HEK293 (cell line): ENCODE measurements around the gene CRYBA1.
A peak's percentile ranks its signal among the peaks of the same experiment; 100 is the strongest.

Source experiments
- HOXC10 ChIP-seq: sonication (generic); formaldehyde crosslinking; IDR thresholded peaks from 2 replicates; pipeline ENCODE4 v1.8.1; 2023; ENCODE audit warnings: mild to moderate bottlenecking, missing genetic modification reagents
- KLF16 ChIP-seq: fragments of 450-650 bp; formaldehyde crosslinking; IDR thresholded peaks from 2 replicates; pipeline ENCODE4 v1.5.1; 2017; ENCODE audit warnings: missing biosample characterization, missing genetic modification characterization
- REST ChIP-seq: fragments of 450-650 bp; formaldehyde crosslinking; IDR thresholded peaks from 2 replicates; pipeline ENCODE4 v1.5.1; 2016; ENCODE audit warnings: missing biosample characterization, missing genetic modification characterization
- SCRT2 ChIP-seq: fragments of 450-650 bp; formaldehyde crosslinking; IDR thresholded peaks from 2 replicates; pipeline ENCODE4 v1.5.1; 2016; ENCODE audit warnings: missing biosample characterization, missing genetic modification characterization
- SETDB1 ChIP-seq: IDR thresholded peaks from one replicate; pipeline ENCODE4 v1.6.1; 2017; ENCODE audit warnings: mild to moderate bottlenecking, low read length, moderate library complexity, mixed read lengths; ENCODE audit not compliant: insufficient read length
- SP2 ChIP-seq: fragments of 450-650 bp; formaldehyde crosslinking; IDR thresholded peaks from 2 replicates; pipeline ENCODE4 v1.5.1; 2016; ENCODE audit warnings: missing biosample characterization, missing genetic modification characterization
- ZBTB21 ChIP-seq: fragments of 450-650 bp; formaldehyde crosslinking; IDR thresholded peaks from 2 replicates; pipeline ENCODE4 v1.5.1; 2017; ENCODE audit warnings: missing biosample characterization, missing genetic modification characterization
- ZBTB6 ChIP-seq: fragments of 450-650 bp; formaldehyde crosslinking; IDR thresholded peaks from 2 replicates; pipeline ENCODE4 v1.5.1; 2017; ENCODE audit warnings: missing biosample characterization, missing genetic modification characterization
- ZBTB8A ChIP-seq: fragments of 450-650 bp; formaldehyde crosslinking; IDR thresholded peaks from 2 replicates; pipeline ENCODE4 v1.5.1; 2016; ENCODE audit warnings: missing biosample characterization, missing genetic modification characterization
- ZNF747 ChIP-seq: fragments of 450-650 bp; formaldehyde crosslinking; IDR thresholded peaks from 2 replicates; pipeline ENCODE4 v1.5.1; 2016; ENCODE audit warnings: missing biosample characterization, missing genetic modification characterization
- ZNF76 ChIP-seq: fragments of 450-650 bp; formaldehyde crosslinking; IDR thresholded peaks from 2 replicates; pipeline ENCODE4; 2016; ENCODE audit warnings: low read depth, missing biosample characterization, missing genetic modification characterization, borderline replicate concordance
- ZNF776 ChIP-seq: fragments of 450-650 bp; formaldehyde crosslinking; IDR thresholded peaks from 2 replicates; pipeline ENCODE4 v1.5.0; 2017; ENCODE audit warnings: missing biosample characterization, missing genetic modification characterization, borderline replicate concordance
- ZNF792 ChIP-seq: fragments of 450-650 bp; formaldehyde crosslinking; IDR thresholded peaks from 2 replicates; pipeline ENCODE4 v1.5.1; 2016; ENCODE audit warnings: missing biosample characterization, missing genetic modification characterization
- TF ChIP-seq, protein P1 (sequence below): fragments of 450-650 bp; formaldehyde crosslinking; IDR thresholded peaks from 2 replicates; pipeline ENCODE4 v1.5.1; 2016; ENCODE audit warnings: missing biosample characterization, missing genetic modification characterization, borderline replicate concordance
- TF ChIP-seq, protein P2 (sequence below): fragments of 450-650 bp; formaldehyde crosslinking; IDR thresholded peaks from 2 replicates; pipeline ENCODE4 v1.5.1; 2017; ENCODE audit warnings: missing biosample characterization, missing genetic modification characterization
- TF ChIP-seq, protein P3 (sequence below): fragments of 450-650 bp; formaldehyde crosslinking; IDR thresholded peaks from 2 replicates; pipeline ENCODE4 v1.5.1; 2016; ENCODE audit warnings: missing biosample characterization, missing genetic modification characterization
- TF ChIP-seq, protein P4 (sequence below): IDR thresholded peaks from 2 replicates; pipeline ENCODE4 v1.6.1; 2011; ENCODE audit warnings: mild to moderate bottlenecking, low read depth, low read length, borderline replicate concordance
- TF ChIP-seq, protein P5 (sequence below): fragments of 450-650 bp; formaldehyde crosslinking; IDR thresholded peaks from 2 replicates; pipeline ENCODE4 v1.5.1; 2016; ENCODE audit warnings: missing biosample characterization, missing genetic modification characterization
- TF ChIP-seq, protein P6 (sequence below): fragments of 450-650 bp; formaldehyde crosslinking; IDR thresholded peaks from 2 replicates; pipeline ENCODE4 v1.5.1; 2016; ENCODE audit warnings: missing biosample characterization, missing genetic modification characterization

CRYBA1 gene

DNA sequence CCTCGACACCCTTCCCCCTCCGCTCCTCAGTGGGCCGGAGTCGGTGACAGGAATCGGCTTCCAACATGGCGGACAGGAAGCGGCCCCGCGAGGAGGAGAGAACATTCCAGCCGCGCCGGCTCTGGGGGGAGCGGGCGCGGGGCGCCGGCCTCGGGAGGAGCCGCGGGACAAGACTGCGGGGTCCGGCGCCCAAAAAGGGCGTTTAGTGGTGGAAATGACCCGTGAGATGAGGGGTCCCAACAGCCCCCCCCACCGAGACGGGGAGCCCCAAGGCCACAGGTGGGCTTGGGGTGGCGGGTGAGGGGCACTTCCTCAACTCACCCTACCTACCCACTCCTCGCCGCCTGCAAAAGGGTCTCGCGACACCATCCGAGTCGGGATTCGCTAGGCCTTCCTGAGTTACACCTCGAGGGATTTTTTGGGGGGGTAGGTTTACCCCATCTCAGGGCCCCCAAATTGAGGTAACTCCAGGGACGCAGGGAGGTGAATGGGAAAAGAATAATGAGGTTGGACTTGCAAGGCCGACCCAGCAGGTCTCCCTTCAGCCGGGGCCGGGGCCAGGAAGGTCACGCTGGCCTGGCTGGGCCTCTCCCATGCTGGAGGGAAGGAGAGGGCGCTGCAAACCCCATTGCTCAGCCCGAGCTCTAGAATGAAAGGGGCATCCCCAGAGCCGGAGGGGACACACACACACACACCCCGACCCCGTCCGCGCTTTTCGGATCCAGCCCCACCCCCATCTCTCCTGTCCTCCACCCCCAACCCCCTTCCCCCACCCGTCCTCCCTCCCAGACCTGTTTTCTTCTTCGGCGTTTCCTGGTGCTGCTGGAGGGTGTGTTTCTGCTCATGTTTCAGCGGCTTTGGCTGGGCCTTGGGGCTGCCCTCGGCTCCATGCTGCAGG, 46.6 kb downstream of the CRYBA1 start (continued):
- TF ChIP-seq, protein P1, sequence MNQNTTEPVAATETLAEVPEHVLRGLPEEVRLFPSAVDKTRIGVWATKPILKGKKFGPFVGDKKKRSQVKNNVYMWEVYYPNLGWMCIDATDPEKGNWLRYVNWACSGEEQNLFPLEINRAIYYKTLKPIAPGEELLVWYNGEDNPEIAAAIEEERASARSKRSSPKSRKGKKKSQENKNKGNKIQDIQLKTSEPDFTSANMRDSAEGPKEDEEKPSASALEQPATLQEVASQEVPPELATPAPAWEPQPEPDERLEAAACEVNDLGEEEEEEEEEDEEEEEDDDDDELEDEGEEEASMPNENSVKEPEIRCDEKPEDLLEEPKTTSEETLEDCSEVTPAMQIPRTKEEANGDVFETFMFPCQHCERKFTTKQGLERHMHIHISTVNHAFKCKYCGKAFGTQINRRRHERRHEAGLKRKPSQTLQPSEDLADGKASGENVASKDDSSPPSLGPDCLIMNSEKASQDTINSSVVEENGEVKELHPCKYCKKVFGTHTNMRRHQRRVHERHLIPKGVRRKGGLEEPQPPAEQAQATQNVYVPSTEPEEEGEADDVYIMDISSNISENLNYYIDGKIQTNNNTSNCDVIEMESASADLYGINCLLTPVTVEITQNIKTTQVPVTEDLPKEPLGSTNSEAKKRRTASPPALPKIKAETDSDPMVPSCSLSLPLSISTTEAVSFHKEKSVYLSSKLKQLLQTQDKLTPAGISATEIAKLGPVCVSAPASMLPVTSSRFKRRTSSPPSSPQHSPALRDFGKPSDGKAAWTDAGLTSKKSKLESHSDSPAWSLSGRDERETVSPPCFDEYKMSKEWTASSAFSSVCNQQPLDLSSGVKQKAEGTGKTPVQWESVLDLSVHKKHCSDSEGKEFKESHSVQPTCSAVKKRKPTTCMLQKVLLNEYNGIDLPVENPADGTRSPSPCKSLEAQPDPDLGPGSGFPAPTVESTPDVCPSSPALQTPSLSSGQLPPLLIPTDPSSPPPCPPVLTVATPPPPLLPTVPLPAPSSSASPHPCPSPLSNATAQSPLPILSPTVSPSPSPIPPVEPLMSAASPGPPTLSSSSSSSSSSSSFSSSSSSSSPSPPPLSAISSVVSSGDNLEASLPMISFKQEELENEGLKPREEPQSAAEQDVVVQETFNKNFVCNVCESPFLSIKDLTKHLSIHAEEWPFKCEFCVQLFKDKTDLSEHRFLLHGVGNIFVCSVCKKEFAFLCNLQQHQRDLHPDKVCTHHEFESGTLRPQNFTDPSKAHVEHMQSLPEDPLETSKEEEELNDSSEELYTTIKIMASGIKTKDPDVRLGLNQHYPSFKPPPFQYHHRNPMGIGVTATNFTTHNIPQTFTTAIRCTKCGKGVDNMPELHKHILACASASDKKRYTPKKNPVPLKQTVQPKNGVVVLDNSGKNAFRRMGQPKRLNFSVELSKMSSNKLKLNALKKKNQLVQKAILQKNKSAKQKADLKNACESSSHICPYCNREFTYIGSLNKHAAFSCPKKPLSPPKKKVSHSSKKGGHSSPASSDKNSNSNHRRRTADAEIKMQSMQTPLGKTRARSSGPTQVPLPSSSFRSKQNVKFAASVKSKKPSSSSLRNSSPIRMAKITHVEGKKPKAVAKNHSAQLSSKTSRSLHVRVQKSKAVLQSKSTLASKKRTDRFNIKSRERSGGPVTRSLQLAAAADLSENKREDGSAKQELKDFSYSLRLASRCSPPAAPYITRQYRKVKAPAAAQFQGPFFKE: no peak
- TF ChIP-seq, protein P2, sequence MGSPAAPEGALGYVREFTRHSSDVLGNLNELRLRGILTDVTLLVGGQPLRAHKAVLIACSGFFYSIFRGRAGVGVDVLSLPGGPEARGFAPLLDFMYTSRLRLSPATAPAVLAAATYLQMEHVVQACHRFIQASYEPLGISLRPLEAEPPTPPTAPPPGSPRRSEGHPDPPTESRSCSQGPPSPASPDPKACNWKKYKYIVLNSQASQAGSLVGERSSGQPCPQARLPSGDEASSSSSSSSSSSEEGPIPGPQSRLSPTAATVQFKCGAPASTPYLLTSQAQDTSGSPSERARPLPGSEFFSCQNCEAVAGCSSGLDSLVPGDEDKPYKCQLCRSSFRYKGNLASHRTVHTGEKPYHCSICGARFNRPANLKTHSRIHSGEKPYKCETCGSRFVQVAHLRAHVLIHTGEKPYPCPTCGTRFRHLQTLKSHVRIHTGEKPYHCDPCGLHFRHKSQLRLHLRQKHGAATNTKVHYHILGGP (tag by site-specific recombination): no peak
- TF ChIP-seq, protein P3, sequence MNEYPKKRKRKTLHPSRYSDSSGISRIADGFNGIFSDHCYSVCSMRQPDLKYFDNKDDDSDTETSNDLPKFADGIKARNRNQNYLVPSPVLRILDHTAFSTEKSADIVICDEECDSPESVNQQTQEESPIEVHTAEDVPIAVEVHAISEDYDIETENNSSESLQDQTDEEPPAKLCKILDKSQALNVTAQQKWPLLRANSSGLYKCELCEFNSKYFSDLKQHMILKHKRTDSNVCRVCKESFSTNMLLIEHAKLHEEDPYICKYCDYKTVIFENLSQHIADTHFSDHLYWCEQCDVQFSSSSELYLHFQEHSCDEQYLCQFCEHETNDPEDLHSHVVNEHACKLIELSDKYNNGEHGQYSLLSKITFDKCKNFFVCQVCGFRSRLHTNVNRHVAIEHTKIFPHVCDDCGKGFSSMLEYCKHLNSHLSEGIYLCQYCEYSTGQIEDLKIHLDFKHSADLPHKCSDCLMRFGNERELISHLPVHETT (tag by site-specific recombination): no peak
- TF ChIP-seq ZBTB8A (peak; percentile 96), ZNF792 (no peak), ZNF76 (tag by site-specific recombination) (peak; percentile 28; the same call in 1 of the 2 replicates), ZNF776 (tag by site-specific recombination) (no peak), ZBTB21 (tag by site-specific recombination) (no peak), KLF16 (tag by site-specific recombination) (no peak), HOXC10 (no peak), SCRT2 (tag by site-specific recombination) (peak; percentile 97), SP2 (tag by site-specific recombination) (no peak), ZNF747 (tag by site-specific recombination) (no peak), REST (tag by site-specific recombination) (0 out of 2 replicates have a peak, but pooled peaks have one; percentile 16), ZBTB6 (peak; percentile 14; the same call in 1 of the 2 replicates), SETDB1 (no peak)
- TF ChIP-seq, protein P4, sequence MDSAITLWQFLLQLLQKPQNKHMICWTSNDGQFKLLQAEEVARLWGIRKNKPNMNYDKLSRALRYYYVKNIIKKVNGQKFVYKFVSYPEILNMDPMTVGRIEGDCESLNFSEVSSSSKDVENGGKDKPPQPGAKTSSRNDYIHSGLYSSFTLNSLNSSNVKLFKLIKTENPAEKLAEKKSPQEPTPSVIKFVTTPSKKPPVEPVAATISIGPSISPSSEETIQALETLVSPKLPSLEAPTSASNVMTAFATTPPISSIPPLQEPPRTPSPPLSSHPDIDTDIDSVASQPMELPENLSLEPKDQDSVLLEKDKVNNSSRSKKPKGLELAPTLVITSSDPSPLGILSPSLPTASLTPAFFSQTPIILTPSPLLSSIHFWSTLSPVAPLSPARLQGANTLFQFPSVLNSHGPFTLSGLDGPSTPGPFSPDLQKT: no peak
- TF ChIP-seq, protein P5, sequence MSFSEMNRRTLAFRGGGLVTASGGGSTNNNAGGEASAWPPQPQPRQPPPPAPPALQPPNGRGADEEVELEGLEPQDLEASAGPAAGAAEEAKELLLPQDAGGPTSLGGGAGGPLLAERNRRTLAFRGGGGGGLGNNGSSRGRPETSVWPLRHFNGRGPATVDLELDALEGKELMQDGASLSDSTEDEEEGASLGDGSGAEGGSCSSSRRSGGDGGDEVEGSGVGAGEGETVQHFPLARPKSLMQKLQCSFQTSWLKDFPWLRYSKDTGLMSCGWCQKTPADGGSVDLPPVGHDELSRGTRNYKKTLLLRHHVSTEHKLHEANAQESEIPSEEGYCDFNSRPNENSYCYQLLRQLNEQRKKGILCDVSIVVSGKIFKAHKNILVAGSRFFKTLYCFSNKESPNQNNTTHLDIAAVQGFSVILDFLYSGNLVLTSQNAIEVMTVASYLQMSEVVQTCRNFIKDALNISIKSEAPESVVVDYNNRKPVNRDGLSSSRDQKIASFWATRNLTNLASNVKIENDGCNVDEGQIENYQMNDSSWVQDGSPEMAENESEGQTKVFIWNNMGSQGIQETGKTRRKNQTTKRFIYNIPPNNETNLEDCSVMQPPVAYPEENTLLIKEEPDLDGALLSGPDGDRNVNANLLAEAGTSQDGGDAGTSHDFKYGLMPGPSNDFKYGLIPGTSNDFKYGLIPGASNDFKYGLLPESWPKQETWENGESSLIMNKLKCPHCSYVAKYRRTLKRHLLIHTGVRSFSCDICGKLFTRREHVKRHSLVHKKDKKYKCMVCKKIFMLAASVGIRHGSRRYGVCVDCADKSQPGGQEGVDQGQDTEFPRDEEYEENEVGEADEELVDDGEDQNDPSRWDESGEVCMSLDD (tag by site-specific recombination): peak; percentile 100
- TF ChIP-seq, protein P6, sequence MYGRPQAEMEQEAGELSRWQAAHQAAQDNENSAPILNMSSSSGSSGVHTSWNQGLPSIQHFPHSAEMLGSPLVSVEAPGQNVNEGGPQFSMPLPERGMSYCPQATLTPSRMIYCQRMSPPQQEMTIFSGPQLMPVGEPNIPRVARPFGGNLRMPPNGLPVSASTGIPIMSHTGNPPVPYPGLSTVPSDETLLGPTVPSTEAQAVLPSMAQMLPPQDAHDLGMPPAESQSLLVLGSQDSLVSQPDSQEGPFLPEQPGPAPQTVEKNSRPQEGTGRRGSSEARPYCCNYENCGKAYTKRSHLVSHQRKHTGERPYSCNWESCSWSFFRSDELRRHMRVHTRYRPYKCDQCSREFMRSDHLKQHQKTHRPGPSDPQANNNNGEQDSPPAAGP: peak; percentile 52; the same call in 1 of the 2 replicates
